DOHH2 (cell line): Measurements from ENCODE around the gene CNKSR2.

Experiments used
- H3F3A ChIP-seq: fragments of 200-600 bp; sonication (generic), shearing (Covaris generic); 2 replicates; pipeline ENCODE4 v1.6.0; 2016; ENCODE audit warnings: antibody characterized with exemption, mild to moderate bottlenecking; ENCODE audit not compliant: control insufficient read depth, insufficient read depth
- H3K27ac ChIP-seq: fragments of 200-600 bp; sonication (generic); 2 replicates; pipeline ENCODE4 v1.5.1; 2014; ENCODE audit warnings: low read depth, mild to moderate bottlenecking, low read length, moderate library complexity
- H3K27me3 ChIP-seq: fragments of 200-600 bp; sonication (generic); 2 replicates; pipeline ENCODE4 v1.6.1; 2014; ENCODE audit warnings: mild to moderate bottlenecking, low read length, mixed read lengths; ENCODE audit not compliant: control insufficient read depth
- H3K36me3 ChIP-seq: fragments of 200-600 bp; sonication (generic); 2 replicates; pipeline ENCODE4 v1.6.1; 2014; ENCODE audit warnings: mild to moderate bottlenecking, low read length, moderate library complexity, mixed read lengths; ENCODE audit not compliant: control insufficient read depth
- H3K4me1 ChIP-seq: fragments of 200-600 bp; sonication (generic); 2 replicates; pipeline ENCODE4 v1.6.1; 2014; ENCODE audit warnings: mild to moderate bottlenecking, low read length, mixed read lengths; ENCODE audit not compliant: control insufficient read depth
- H3K4me2 ChIP-seq: fragments of 200-600 bp; sonication (generic); 2 replicates; pipeline ENCODE4 v1.6.0; 2014; ENCODE audit warnings: mild to moderate bottlenecking, low read length, moderate library complexity
- H3K4me3 ChIP-seq: fragments of 200-600 bp; sonication (generic); 2 replicates; pipeline ENCODE4 v1.5.1; 2014; ENCODE audit warnings: mild to moderate bottlenecking, low read length, mixed read lengths
- H3K79me2 ChIP-seq: fragments of 200-600 bp; sonication (generic); 2 replicates; pipeline ENCODE4 v1.6.1; 2014; ENCODE audit warnings: mild to moderate bottlenecking, low read length, mixed read lengths; ENCODE audit not compliant: control insufficient read depth
- H3K9me2 ChIP-seq: fragments of 200-600 bp; sonication (generic); replicated peaks from 2 replicates; pipeline ENCODE4 v1.6.1; 2014; ENCODE audit warnings: mild to moderate bottlenecking, low read length, mixed read lengths; ENCODE audit not compliant: control insufficient read depth
- H3K9me3 ChIP-seq: fragments of 200-600 bp; sonication (generic); 2 replicates; pipeline ENCODE4 v1.6.1; 2014; ENCODE audit warnings: antibody characterized with exemption, low read length, mixed read lengths; ENCODE audit not compliant: control insufficient read depth, insufficient read depth
- H4K20me1 ChIP-seq: fragments of 200-600 bp; sonication (generic); 2 replicates; pipeline ENCODE4 v1.6.0; 2014; ENCODE audit warnings: low read depth, mild to moderate bottlenecking, antibody characterized with exemption, low read length, moderate library complexity; ENCODE audit not compliant: control insufficient read depth, insufficient read depth
- CTCF ChIP-seq: fragments of 200-600 bp; sonication (generic); IDR thresholded peaks from one replicate; pipeline ENCODE4 v1.5.1; 2014; ENCODE audit warnings: antibody characterized with exemption, mild to moderate bottlenecking, low read depth, low read length; ENCODE audit not compliant: poor library complexity, severe bottlenecking
- EZH2phosphoT487 ChIP-seq: fragments of 200-600 bp; sonication (generic); IDR thresholded peaks from 2 replicates; pipeline ENCODE4 v1.6.1; 2017; ENCODE audit warnings: borderline replicate concordance, mild to moderate bottlenecking, antibody characterized with exemption, low read length, moderate library complexity, mixed read lengths

Gene CNKSR2

GRCh38 chrX:21612154-21612553 is 237.9 kb downstream of the CNKSR2 start:
- H3K9me3 ChIP-seq, result no peaks in the 10 kb centered on the region
- no peaks in the 10 kb centered on the region for H3K79me2 ChIP-seq
- H3K4me2 ChIP-seq, result no peak overlapping the region
- no peaks in the 10 kb centered on the region for H4K20me1 ChIP-seq
- no peak overlapping the region for H3K4me3 ChIP-seq
- H3K36me3 ChIP-seq, result no peaks in the 10 kb centered on the region
- TF ChIP-seq EZH2phosphoT487, result no peak
- TF ChIP-seq CTCF, result no peak
- no peaks in the 10 kb centered on the region for H3F3A ChIP-seq
- H3K4me1 ChIP-seq, result no peaks in the 10 kb centered on the region
- H3K27ac ChIP-seq, result no peak overlapping the region
- no peaks in the 10 kb centered on the region for H3K9me2 ChIP-seq
- H3K27me3 ChIP-seq, result no peaks in the 10 kb centered on the region

GRCh38 chrX:21616386-21616785 is 242.2 kb downstream of the CNKSR2 start:
- Histone ChIP-seq H3K9me3 (no peaks in the 10 kb centered on the region), H3K4me3 (no peak overlapping the region), H3F3A (no peaks in the 10 kb centered on the region), H3K79me2 (no peaks in the 10 kb centered on the region), H3K27me3 (no peaks in the 10 kb centered on the region), H3K27ac (no peak overlapping the region), H3K4me2 (no peak overlapping the region), H3K36me3 (no peaks in the 10 kb centered on the region), H4K20me1 (no peaks in the 10 kb centered on the region), H3K9me2 (no peaks in the 10 kb centered on the region), H3K4me1 (no peaks in the 10 kb centered on the region)
- TF ChIP-seq CTCF, result no peak
- no peak for TF ChIP-seq EZH2phosphoT487

- H3K9me2 ChIP-seq, result no peaks in the 10 kb centered on the region
- H3K36me3 ChIP-seq, result no peaks in the 10 kb centered on the region
- H3K27ac ChIP-seq, result no peak overlapping the region
- H3K4me3 ChIP-seq, result no peak overlapping the region
- no peak overlapping the region for H3K4me2 ChIP-seq
- no peaks in the 10 kb centered on the region for H3F3A ChIP-seq
- H4K20me1 ChIP-seq, result no peaks in the 10 kb centered on the region
- H3K9me3 ChIP-seq, result no peaks in the 10 kb centered on the region
- TF ChIP-seq EZH2phosphoT487, result no peak
- no peak for TF ChIP-seq CTCF
- no peaks in the 10 kb centered on the region for H3K27me3 ChIP-seq
- H3K4me1 ChIP-seq, result no peaks in the 10 kb centered on the region
- no peaks in the 10 kb centered on the region for H3K79me2 ChIP-seq
These were observed 246.0 kb downstream of the CNKSR2 start for GRCh38 chrX:21620234-21620633.
